Subcutaneous adipose tissue (tissue), 4 donors: ENCODE results near the gene NFIB. TPM values are rescaled to one million over a fixed set of nuclear protein-coding genes. Genes with fewer than 3 reads are reported as not detected.

Experiments used
- CTCF ChIP-seq: fragments of 450-650 bp; IDR thresholded peaks from one replicate; pipeline ENCODE4 v1.5.1; 2016; ENCODE audit warnings: low read depth, mild to moderate bottlenecking, control low read depth, antibody characterized with exemption, moderate library complexity
- total RNA-seq, 4 donors: library from RNA; depleted of rRNA; stranded (reverse); fragments of >200 nt; gene quantifications; one replicate each; pipeline ENCODE4 v1.1.0, GENCODE V29; 2016

NFIB gene
- total RNA-seq, 4 donors from 2014 or later, result 79.2 to 215 (median 126) TPM

DNA sequence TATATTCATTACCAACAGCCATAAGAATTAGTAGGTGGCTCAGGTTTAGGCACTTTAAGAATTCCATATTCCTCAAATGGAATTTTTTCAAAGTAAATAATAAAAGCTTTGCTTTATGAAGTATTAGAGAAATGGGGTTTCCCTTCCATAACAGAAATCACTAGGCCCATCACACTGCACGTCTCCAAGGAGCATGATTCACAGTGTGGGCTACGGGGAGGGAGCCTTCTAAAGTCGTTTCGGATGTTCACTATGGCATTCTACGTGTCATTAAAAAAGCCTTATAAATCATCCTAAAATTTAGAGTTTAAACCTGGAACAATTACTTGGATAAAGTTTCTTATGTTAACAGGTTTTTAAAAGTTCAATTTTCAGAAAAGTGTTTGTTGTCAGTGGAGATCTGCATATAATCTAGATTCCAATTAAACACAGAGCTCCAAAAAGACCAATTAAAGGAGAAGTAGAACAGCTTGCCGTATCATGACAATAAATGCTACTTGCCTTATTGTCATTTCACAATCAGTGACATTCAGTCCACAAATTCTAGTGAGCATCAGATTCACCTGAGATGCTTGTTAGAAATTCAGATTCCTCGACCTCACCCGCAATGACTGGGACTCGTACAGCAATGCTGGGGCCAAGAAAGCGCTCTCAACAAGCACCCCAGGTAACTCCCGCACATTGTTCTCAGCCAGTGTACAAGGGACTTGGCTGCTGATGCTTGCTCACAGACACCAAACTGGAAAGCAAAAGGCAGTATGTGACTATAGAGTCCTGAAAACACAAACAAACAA is 115.7 kb downstream of the NFIB start:
- no peak for TF ChIP-seq CTCF

- TF ChIP-seq CTCF, result no peak
Measured at GRCh38 chr9:14197325-14197858, 116.5 kb downstream of the NFIB start.

DNA sequence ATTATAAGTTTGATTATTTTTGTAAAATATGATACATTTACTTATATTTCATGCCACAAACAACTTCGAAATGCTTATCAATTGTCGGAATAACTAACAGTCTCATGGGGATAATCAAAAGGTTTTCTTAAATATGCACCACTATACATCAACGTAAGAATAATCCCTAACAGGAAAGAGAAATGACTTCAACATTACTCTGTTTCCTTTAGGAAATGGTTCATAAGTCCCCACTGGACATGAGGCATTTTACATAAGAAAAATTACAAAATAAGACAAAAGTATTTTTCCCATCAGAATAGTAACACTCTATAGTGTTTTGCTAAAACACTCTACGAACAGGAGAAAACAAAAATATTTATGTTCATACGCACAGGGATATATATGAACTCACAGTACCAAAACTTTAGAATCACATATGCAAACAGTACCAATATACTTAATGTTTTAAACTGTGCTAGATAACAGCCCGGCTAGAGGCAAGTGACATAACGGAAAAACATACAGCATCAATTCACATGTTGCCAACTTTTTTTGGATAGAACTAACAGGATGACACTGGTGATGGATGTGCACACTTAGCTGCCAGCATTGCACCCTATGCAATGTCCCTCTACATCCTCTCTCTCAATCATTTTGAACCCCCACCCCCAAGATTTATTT is 120.5 kb downstream of the NFIB start:
- no peak for TF ChIP-seq CTCF

- no peak for TF ChIP-seq CTCF
Measured at GRCh38 chr9:14192556-14192955, 121.4 kb downstream of the NFIB start.

DNA sequence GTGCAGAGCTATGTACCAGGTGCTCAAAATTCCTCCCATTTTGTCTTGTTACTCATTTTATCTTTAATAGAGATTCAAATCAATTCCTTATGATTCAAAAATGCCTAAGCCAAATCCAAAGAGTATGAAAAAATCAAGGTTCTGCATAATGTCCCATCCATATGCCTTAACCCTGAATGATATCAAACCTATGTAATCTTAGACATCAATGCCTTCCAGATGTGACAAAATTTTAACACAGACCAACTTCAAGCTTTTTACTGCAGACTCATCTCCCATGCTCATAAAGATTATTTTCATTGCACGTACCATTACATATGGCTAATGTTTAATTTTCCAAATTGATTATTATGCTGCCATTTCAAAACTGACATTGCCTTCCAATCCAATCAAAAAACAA is 122.4 kb downstream of the NFIB start:
- no peak for TF ChIP-seq CTCF

DNA sequence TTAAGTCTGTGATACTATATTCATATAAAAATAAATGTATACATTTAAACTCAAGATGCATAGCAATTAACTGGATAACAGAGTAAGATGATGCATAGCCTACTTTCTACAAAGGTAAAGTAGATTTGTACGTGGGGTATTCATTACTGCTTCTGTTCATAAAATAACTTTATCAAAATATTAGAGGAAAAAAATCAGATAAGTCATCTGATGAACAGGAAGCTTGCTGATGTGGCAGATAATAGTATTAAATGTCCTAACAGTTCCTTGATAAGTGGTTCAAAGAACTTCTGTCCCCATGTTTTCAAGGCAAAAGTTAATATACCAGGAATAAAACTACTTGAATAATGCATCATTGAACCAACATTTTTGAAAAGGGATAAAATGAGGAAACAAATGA is 123.7 kb downstream of the NFIB start:
- TF ChIP-seq CTCF, result no peak

- no peak for TF ChIP-seq CTCF
Measured at GRCh38 chr9:14189578-14189977, 124.4 kb downstream of the NFIB start.
